GM18505 (cell line): Measurements from ENCODE around the gene SORCS1.

Experiments used
- ATAC-seq: cut with Tn5 transposase; IDR thresholded peaks from one replicate; pipeline ENCODE4 v1.9.1; 2021; ENCODE audit not compliant: unreplicated experiment
- POLR2A ChIP-seq: IDR thresholded peaks from 4 replicates; pipeline ENCODE4 v1.6.1; 2011; ENCODE audit warnings: borderline replicate concordance; ENCODE audit not compliant: insufficient read depth, insufficient read length; ENCODE audit errors: extremely low read depth

SORCS1 gene

DNA sequence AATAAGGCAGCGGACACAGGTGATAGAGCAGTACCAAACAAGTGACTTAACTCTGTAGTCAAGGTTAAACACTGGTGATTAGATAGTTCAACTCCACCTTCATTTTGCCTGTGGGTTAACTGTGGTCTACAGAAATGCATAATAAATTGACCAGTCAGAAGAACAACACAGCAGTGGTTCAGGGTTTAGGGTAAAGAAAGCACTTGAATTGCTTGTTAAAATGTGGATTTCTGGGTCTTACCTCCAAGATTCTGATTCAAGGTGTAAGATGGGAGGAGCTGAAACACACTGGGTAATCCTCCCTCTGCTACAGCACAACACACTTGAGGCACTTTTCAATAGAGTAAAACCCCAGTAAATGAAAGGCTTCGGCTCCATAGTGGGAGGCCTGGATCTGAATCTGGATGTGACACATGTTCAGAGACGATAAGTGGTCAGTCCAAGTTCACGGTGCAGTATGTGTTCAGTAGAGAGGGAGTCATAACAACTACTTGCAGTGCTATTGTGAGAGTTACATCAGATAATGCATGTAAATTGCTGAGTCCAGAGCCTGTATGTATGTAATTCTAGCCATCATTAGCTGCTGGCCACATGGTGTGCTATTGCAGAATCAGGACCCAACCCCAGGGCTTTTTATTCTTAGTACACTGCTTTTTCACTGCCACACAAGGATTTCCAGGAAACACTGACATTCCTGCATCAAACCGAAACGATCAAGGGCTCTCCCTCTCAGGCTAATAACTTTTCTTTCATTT, 141.7 kb downstream of the SORCS1 start:
- no peak for TF ChIP-seq POLR2A
- no peak for ATAC-seq

DNA sequence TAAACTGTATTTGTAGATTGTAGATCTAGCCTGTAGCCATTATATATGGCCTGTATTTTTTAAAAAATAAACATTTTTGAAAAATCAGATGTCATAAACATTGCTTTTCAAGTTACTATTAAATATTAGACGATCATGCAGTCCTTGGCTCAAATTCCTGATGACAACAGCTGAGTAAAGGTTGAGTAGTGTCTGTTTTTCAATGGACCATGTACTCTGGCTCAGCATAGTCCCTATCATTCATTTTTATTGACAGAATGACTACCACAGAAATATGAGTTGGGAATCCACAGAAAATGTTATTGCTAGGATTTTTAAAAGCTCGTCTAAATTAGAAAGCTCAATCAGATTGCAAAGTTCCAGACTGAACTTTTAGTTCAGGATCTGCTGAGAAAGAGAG, 145.4 kb downstream of the SORCS1 start:
- no peak for TF ChIP-seq POLR2A

DNA sequence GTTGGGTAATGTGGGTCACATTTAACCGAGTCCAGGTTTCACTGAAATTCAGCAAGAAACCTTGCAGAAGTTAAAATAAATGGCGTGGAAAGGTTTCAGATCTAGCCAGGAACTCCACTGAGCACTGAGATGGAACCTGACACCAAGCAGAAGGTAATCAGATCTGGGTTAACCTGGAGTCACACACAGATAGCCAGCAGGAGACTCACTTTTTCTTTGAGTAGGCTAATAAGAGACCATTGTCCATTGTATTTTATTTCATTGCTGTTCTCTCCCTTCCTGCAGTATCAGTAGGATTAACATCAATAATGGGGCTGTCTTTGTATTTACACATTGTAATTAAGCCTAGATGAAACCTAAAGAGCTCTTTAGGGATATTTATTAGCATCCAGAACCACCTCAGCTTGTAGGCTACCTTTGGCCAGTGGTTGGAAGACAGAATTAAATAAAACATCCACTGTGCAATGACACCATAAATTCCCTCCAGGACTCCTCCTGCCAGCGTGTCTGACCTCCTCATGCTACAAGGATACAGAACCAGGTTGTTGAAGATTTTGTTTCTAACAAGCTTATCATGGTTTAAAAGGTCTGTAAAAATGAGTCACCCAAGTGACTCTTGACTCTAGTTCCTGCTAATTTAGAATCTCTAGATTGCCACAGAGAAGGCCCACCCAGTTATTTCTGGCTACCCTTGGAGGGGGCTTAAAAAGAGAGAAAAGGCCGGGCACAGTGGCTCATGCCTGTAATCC, 151.1 kb downstream of the SORCS1 start:
- no peak for TF ChIP-seq POLR2A

More for the DNA sequence above, 145.4 kb downstream of the SORCS1 start:
- ATAC-seq = no peak

DNA sequence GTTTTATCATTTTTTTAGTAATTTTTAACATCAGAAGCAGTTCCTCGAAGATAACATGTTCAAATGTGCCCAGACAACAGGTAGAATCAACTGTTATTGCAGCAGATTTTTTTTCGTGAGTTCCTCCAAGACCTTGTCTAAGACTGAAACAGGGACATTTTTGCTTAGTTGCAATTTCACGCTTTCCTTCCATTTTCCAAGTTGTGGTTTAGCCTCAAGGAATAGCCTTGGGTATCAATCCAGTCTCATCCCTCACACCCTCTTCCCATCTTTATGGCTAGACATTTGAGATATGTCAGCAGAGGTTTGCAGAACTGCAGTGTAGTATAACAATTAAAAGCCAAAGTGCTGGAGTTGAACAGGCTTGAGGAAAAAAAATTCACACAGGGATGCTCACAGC, 152.5 kb downstream of the SORCS1 start:
- no peak for ATAC-seq
- no peak for TF ChIP-seq POLR2A

More for the DNA sequence above, 151.1 kb downstream of the SORCS1 start:
- no peak for ATAC-seq

DNA sequence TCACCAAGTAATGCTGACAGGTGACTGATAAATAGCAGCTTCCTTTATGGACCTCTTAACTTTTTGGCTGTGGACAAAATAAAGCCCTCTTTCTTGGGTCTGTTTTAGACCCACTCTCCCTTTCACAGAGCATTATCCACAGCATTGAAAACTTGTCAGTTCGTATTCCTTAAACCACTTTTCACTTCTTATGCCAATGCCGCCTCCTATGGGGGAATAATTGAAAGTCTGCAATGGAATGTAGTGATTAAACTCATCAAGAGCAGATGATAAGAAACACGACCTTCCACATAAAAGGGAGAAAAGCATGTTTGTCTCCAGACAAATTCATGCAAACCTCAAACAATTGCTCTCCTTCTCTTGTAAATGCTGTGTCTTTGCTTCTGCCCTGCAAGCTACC, 153.4 kb downstream of the SORCS1 start:
- TF ChIP-seq POLR2A = no peak
- ATAC-seq = no peak

DNA sequence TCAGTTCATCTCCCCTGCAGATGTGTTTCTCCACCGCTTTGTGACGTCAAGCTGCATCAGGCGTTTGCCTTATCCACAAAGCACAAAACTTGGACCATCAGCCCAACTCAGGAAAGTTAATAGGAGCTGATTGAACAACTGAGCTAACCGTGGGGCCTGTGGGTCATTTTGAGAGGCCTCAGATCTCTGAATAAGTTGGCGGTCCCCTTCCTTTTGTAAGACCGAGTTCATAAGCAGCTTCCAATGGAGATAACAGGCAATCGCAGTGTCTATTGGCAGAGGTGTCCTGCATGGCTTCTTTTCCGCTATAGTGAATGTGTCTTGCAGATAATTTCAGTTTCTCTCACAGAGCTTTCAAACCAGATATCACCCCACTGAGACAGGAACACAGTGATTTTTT, 154.0 kb downstream of the SORCS1 start:
- TF ChIP-seq POLR2A = no peak
- ATAC-seq = no peak

DNA sequence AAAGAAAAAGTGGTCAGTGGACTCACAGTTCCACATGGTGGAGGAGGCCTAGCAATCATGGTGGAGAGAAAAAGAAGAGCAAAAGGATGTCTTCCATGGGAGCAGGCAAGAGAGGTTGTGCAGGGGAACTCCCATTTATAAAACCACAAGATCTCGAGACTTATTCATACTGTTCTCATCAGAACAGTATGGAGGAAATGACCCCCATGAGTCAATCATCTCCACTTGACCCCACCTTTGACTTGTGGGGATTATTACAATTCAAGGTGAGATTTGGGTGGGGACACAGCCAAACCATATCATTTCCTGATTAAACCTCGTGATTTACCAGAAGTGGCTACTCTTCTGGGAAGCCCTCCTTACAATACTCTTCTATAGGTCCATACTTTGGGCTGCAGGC, 160.1 kb downstream of the SORCS1 start:
- no peak for ATAC-seq
- no peak for TF ChIP-seq POLR2A

DNA sequence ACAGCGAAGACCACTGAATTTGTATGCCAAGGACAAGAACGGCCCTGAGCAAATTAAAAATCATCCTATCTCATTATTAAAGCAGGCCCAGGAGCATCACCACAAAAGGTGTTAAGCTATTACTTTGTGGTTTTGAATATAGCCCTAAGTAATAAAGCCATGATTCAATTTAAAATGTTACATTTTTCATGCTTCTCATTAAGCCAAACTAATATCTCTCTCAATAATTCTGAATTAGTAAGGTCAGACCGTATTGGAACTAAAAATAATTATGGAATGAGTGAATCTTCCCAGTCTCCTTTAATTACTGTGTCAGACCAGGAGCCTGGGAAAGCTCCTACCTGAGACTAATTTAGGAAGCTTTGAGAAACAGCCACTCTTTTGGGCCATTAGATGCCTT, 162.4 kb downstream of the SORCS1 start:
- no peak for TF ChIP-seq POLR2A
- no peak for ATAC-seq

DNA sequence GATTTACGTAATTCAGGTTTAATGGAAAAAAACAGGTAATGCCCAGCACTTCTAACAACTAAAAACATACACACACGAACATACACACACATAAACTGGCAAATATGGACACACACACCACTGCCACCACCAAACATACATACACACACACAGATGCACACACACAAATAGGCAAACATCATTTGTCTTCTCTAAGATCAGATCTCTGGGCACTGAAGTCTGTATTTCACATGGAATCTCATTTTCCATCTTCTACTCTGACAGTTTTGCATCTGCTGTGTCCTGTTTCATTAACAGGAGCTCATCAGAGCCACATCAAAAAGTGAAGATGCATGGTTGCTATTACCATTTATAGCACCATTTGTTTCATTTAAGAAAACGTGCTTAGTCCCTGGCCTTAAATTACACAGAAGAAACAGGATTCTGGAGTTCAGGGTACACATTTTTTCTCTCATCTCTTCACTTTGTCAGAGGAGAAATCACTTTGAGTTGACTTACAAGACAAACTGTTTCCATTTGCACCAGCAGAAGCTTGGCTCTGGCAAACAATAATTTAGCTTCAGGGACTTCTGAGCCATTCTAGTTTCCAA, 165.3 kb downstream of the SORCS1 start:
- no peak for ATAC-seq
- TF ChIP-seq POLR2A = no peak

DNA sequence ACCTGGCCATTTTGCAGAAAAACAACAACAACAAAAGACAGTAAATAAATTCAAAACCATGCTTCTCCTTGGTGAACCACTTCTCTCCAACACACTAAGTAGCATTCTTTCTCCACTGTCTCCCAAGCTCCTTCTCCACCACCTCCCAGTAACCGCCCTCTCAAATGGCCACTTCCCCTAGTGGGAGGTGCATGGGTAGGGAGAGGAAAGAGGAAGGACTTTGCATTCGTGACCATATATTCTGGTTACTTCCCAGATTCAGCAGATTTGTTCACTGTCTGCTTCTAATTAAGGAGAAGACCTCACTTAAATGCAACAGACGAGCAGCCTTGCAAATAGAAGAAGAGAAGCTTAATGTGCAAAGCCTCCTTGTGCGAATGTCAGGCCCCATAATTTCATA, 166.8 kb downstream of the SORCS1 start:
- no peak for TF ChIP-seq POLR2A
- ATAC-seq = no peak

DNA sequence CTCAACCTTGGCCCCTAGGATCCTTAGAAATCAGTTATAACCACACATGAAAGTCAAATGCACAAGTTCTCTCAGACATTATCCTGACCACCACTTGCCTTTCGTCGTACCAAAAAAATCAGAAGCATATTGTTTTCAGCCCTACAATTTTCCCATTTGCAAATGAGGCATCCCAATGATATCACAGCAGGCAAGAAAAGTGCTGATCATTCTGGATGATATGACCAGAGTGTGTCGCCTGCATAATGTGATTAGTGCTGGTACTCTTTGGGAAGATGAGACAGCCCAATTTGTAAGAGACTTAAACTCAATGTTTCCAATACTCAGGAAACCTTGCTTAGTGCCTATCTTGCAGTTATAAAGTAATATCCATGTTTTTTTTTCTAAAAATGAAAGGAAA, 168.0 kb downstream of the SORCS1 start:
- TF ChIP-seq POLR2A = no peak
- no peak for ATAC-seq

DNA sequence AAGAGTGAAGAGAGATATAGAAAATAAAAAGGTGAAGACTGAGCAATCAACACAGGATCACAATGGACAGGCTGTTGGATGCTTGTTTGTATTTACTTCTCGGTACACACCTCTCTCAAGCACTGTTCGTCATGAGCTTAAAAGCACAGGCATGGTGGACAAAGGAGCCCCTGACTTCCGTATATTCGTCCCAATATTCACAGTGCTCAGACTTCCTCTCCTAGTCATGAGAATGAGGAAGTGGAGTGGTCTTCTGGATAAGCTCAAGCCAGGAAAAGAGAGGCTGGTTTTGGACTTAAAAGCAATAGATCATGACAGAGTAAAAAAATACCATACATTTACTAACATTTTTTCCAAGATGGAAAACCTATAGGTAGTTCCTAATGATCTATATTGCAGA, 172.5 kb downstream of the SORCS1 start:
- ATAC-seq = no peak
- no peak for TF ChIP-seq POLR2A

DNA sequence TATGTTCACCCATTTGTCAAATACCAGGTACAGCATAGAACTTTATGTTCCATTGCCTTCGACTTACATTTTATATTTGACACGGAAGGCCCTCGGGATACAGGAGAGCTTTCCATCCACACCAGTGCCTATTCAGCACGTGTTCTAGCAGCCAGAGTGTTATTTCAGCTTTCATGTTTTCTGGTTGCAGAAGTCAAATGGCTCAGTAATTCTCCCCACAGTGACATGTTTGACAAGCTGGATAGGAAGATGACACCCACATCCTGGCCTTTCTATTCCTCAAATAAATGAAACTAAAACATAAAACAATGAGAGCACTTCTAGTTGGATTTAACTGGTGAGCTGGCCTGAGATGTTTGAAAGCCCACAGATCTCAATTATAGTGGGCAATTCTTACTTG, 173.4 kb downstream of the SORCS1 start:
- TF ChIP-seq POLR2A = no peak
- no peak for ATAC-seq

DNA sequence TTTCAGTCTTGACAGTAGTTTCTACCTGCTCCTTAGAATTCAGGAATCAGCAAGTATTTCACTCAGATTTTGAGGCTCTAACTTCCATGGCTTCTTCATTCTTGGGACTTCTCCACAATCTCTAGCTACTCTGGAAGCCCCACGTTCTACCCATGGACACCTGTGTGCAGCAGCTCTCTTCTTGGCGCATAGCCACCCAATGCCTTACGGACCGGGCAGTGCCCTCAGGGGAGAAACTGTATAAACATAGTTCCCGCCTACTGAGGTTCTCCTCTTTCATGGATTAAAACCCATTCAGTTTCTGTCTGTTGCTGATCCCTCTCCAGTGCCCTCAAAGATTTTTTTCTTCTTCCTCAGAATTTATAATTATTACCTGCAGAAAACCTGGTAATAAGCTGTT, 177.1 kb downstream of the SORCS1 start:
- TF ChIP-seq POLR2A = no peak
- no peak for ATAC-seq
